ENCODE data around the gene NDUFS4. TPM values are rescaled to one million over a fixed set of nuclear protein-coding genes. Genes with fewer than 3 reads are reported as not detected.

NDUFS4 gene
- total RNA-seq, 1 experiment from 2014 or later, result 92.9 TPM

DNA sequence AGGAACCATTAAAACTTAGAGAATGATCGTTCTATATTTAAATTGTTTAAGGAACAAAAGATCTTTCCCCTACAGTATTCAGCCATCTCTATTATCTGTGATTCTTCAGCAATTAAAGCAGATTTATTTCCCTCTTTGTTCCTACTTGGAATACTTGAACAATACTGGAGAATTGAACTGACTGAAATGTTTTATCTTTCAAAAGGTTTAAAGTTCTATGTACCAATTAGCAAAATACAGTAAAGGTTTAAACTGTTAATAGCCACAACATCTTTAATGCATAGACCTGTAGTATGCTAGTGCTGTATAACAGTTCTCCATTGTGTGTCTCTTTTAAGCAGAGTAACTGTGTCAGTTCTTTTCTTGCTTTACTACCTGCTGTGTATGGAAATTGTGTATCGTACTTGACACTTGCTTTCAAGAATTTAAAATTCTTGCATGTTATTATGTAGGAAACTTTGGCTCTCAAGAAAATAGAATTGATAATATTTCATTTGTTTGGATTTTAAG lies 54.0 kb downstream of the NDUFS4 start:
- Histone ChIP-seq H2AFZ (ENCODE audit: low read length) (no peak overlapping the region), H3K18ac (ENCODE audit: insufficient read length, low read depth, low read length) (no peak overlapping the region), H3K4ac (ENCODE audit: low read depth, low read length) (no peak overlapping the region), H3K23me2 (ENCODE audit: insufficient read length, low read depth, low read length, poor library complexity, severe bottlenecking) (no peaks in the 10 kb centered on the region), H3K56ac (ENCODE audit: insufficient read length, low read depth, low read length) (no peak overlapping the region), H3K9ac (ENCODE audit: extremely low read depth, insufficient read length, low read length) (no peak overlapping the region), H2BK5ac (ENCODE audit: insufficient read length, low read length) (no peak overlapping the region), H3K9me3 (ENCODE audit: control insufficient read depth, low read depth, low read length) (no peaks in the 10 kb centered on the region), H3T11ph (ENCODE audit: low read length) (no peak overlapping the region), H2BK15ac (ENCODE audit: low read depth, low read length) (no peak overlapping the region), H2BK20ac (ENCODE audit: low read depth, low read length, poor library complexity, severe bottlenecking) (no peak overlapping the region), H2BK120ac (ENCODE audit: low read depth, low read length, poor library complexity, severe bottlenecking) (no peak overlapping the region), H3K79me2 (ENCODE audit: insufficient read depth, low read length) (no peaks in the 10 kb centered on the region), H3K27me3 (ENCODE audit: insufficient read depth, low read length) (no peaks in the 10 kb centered on the region), H3K79me1 (ENCODE audit: insufficient read depth, low read depth, low read length, poor library complexity, severe bottlenecking) (no peaks in the 10 kb centered on the region), H4K8ac (replicated peaks; ENCODE audit: insufficient read length, low read depth, low read length) (no peak overlapping the region), H3K4me2 (ENCODE audit: insufficient read depth, insufficient read length, low read length) (no peak overlapping the region), H3K14ac (ENCODE audit: insufficient read depth, low read length) (no peak overlapping the region), H4K91ac (ENCODE audit: insufficient read length, low read depth, low read length) (no peak overlapping the region), H3K27ac (ENCODE audit: insufficient read length, low read depth, low read length) (no peak overlapping the region), H4K20me1 (ENCODE audit: control insufficient read depth, insufficient read depth, insufficient read length) (no peaks in the 10 kb centered on the region), H4K5ac (ENCODE audit: insufficient read length, low read depth, low read length) (no peak overlapping the region), H3K4me1 (ENCODE audit: insufficient read depth, low read length) (no peaks in the 10 kb centered on the region; the same call in 1 of the 2 replicates), H2AK5ac (ENCODE audit: insufficient read length, low read length) (no peak overlapping the region), H3K23ac (ENCODE audit: insufficient read length, low read depth, low read length) (no peak overlapping the region), H2BK12ac (ENCODE audit: insufficient read length, low read depth, low read length) (no peak overlapping the region)
- Mint-ChIP-seq H3K36me3 (ENCODE audit: insufficient read depth in 1 of 3, low read depth in 3 of 3) (peaks cover 0 to 2% (median 0%) of the 10 kb centered on the region in 3 experiments; a peak in 1 of 7 replicates), H3K9me3 (no peaks in the 10 kb centered on the region), H3K4me1 (peaks cover 33 to 42% of the 10 kb centered on the region in 2 experiments), H3K27ac (no peak overlapping the region; a peak in 2 of 7 replicates), H3K4me3 (no peak overlapping the region; a peak in 1 of 5 replicates), H3K27me3 (ENCODE audit: low read depth) (no peaks in the 10 kb centered on the region)
- no peak for DNase-seq
- no CpG with 5 or more reads among the region's 2 CpGs for WGBS (ENCODE audit: extremely low coverage, insufficient read length, low lambda C conversion rate)
- TF ChIP-seq, protein P1, sequence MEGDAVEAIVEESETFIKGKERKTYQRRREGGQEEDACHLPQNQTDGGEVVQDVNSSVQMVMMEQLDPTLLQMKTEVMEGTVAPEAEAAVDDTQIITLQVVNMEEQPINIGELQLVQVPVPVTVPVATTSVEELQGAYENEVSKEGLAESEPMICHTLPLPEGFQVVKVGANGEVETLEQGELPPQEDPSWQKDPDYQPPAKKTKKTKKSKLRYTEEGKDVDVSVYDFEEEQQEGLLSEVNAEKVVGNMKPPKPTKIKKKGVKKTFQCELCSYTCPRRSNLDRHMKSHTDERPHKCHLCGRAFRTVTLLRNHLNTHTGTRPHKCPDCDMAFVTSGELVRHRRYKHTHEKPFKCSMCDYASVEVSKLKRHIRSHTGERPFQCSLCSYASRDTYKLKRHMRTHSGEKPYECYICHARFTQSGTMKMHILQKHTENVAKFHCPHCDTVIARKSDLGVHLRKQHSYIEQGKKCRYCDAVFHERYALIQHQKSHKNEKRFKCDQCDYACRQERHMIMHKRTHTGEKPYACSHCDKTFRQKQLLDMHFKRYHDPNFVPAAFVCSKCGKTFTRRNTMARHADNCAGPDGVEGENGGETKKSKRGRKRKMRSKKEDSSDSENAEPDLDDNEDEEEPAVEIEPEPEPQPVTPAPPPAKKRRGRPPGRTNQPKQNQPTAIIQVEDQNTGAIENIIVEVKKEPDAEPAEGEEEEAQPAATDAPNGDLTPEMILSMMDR (conservative IDR thresholded peaks at IDR 0.05), result no peak
